Measurements from ENCODE around the gene MTRR. TPM values are rescaled to one million over a fixed set of nuclear protein-coding genes. Genes with fewer than 3 reads are reported as not detected.

Gene MTRR
- total and polyA plus RNA-seq, 2 of the 8 experiments (the other 6 are each of a cell fraction or from before 2014, with no cell fraction given), result 36.4 to 53.8 TPM

GRCh38 chr5:7852988-7853387 is 16.0 kb upstream of the MTRR start:
- Histone ChIP-seq H3K36me3 (ENCODE audit: control insufficient read depth in 2 of 4, insufficient read depth in 4 of 4, low read length in 3 of 4) (no peaks in the 10 kb centered on the region), H3K9ac (replicated peaks in 1 of 4; ENCODE audit: extremely low read depth in 1 of 4, low read depth in 3 of 4, low read length in 3 of 4) (no peak overlapping the region), H3K56ac (replicated peaks; ENCODE audit: insufficient read length, low read depth, low read length) (no peak overlapping the region), H3K27ac (ENCODE audit: low read depth, low read length) (no peak overlapping the region), H2BK120ac (replicated peaks; ENCODE audit: low read depth, low read length) (no peak overlapping the region), H4K91ac (replicated peaks; ENCODE audit: insufficient read length, low read length) (no peak overlapping the region), H3K4me2 (ENCODE audit: insufficient read depth in 1 of 2, low read depth in 2 of 2, low read length in 2 of 2) (no peak overlapping the region), H3K79me1 (ENCODE audit: low read depth, low read length) (no peaks in the 10 kb centered on the region), H3K27me3 (replicated peaks in 1 of 4; ENCODE audit: control insufficient read depth in 3 of 4, extremely low read depth in 1 of 4, insufficient read depth in 3 of 4, low read length in 3 of 4) (peaks cover 0 to 16% (median 9%) of the 10 kb centered on the region in 4 experiments; a peak in 4 of 7 replicates), H3K14ac (ENCODE audit: insufficient read length) (no peak overlapping the region), H2AFZ (ENCODE audit: low read length) (no peak overlapping the region), H2BK15ac (ENCODE audit: low read length) (no peak overlapping the region), H2BK20ac (ENCODE audit: low read length) (no peak overlapping the region), H3K23ac (ENCODE audit: insufficient read length) (no peak overlapping the region), H3K4ac (replicated peaks; ENCODE audit: insufficient read length, low read depth, low read length) (no peak overlapping the region), H2BK12ac (ENCODE audit: low read depth, low read length) (no peak overlapping the region), H3K4me1 (replicated peaks in 1 of 4; ENCODE audit: control insufficient read depth in 3 of 4, insufficient read depth in 4 of 4, low read length in 3 of 4) (peaks cover 0 to 8% (median 3%) of the 10 kb centered on the region in 4 experiments; a peak in 4 of 7 replicates), H4K20me1 (replicated peaks in 1 of 2; ENCODE audit: control insufficient read depth in 1 of 2, insufficient read depth in 2 of 2, low read length in 2 of 2) (no peaks in the 10 kb centered on the region), H4K8ac (ENCODE audit: extremely low read depth, insufficient read depth, low read length) (no peak overlapping the region), H2AK5ac (ENCODE audit: low read depth, low read length) (no peak overlapping the region), H3K4me3 (ENCODE audit: extremely low read depth in 1 of 4, insufficient read depth in 2 of 4, low read depth in 3 of 4, low read length in 4 of 4) (no peak overlapping the region), H3K23me2 (ENCODE audit: low read depth, low read length) (peaks cover 9% of the 10 kb centered on the region), H3K18ac (ENCODE audit: extremely low read depth, low read length) (no peak overlapping the region), H2BK5ac (ENCODE audit: low read depth, low read length) (no peak overlapping the region), H3K9me3 (ENCODE audit: insufficient read depth in 2 of 2, low read depth in 1 of 2, low read length in 1 of 2) (no peaks in the 10 kb centered on the region), H4K5ac (ENCODE audit: insufficient read length, low read depth, low read length) (no peak overlapping the region), H3K79me2 (ENCODE audit: control insufficient read depth in 1 of 2, insufficient read depth in 2 of 2, low read length in 2 of 2) (no peaks in the 10 kb centered on the region)
- ChIA-PET CTCF (ENCODE audit: partially characterized antibody) (interaction anchor here (1.3 kb wide), 1 partner anchor 22 kb away, joined by 3 read pairs; no protein-coding TSS in a partner anchor), POLR2A (ENCODE audit: partially characterized antibody) (no interaction called here)
- 80% methylated on average over 2 of the region's 2 CpGs; no CpG with 5 or more reads in 1 of the 2 experiments for WGBS, 2 experiments (ENCODE audit: extremely low coverage in 1 of 2, insufficient coverage in 1 of 2, insufficient read length in 1 of 2, insufficient replicate concordance in 2 of 2, low coverage in 1 of 2, low lambda C conversion rate in 2 of 2, missing lambda C conversion rate in 1 of 2)
- DNase-seq (ENCODE audit: low read depth in 1 of 2, low spot score in 2 of 2) (no peak), FAIRE-seq (no peak)
- TF ChIP-seq RFX5 (IDR thresholded peaks at IDR 0.05; ENCODE audit: borderline replicate concordance, low read depth, low read length) (no peak), TEAD4 (IDR thresholded peaks at IDR 0.05; ENCODE audit: low read depth, low read length) (no peak), CHD1 (IDR thresholded peaks at IDR 0.05; ENCODE audit: low read depth, low read length) (no peak), BCL11A (IDR thresholded peaks at IDR 0.05; ENCODE audit: low read depth in 2 of 2, low read length in 2 of 2) (no peak), KDM4A (IDR thresholded peaks at IDR 0.05; ENCODE audit: low read depth, low read length, severe bottlenecking) (no peak), SP1 (IDR thresholded peaks at IDR 0.05; ENCODE audit: low read depth, low read length) (no peak), RXRA (IDR thresholded peaks at IDR 0.05; ENCODE audit: insufficient read depth, low read depth, low read length) (no peak), ZNF274 (IDR thresholded peaks at IDR 0.05; ENCODE audit: borderline replicate concordance, extremely low read depth, low read length) (no peak), CBX5 (IDR thresholded peaks at IDR 0.05; ENCODE audit: low read depth, low read length) (no peak)

Measured in H1 (cell line).